HL-60 (cell line): ENCODE results near the gene ENTHD1.

Experiments used
- POLR2AphosphoS5 ChIP-seq: IDR thresholded peaks from 2 replicates; pipeline ENCODE4 v1.6.1; 2012; ENCODE audit warnings: low read depth
- REST ChIP-seq: IDR thresholded peaks from 2 replicates; pipeline ENCODE4 v1.6.1; 2012; ENCODE audit warnings: low read depth; ENCODE audit not compliant: insufficient replicate concordance
- TF ChIP-seq, protein P1 (sequence below): IDR thresholded peaks from one replicate; pipeline ENCODE4 v1.5.1; 2011; ENCODE audit warnings: low read length, control low read depth, inconsistent platforms; ENCODE audit not compliant: insufficient read depth

DNA sequence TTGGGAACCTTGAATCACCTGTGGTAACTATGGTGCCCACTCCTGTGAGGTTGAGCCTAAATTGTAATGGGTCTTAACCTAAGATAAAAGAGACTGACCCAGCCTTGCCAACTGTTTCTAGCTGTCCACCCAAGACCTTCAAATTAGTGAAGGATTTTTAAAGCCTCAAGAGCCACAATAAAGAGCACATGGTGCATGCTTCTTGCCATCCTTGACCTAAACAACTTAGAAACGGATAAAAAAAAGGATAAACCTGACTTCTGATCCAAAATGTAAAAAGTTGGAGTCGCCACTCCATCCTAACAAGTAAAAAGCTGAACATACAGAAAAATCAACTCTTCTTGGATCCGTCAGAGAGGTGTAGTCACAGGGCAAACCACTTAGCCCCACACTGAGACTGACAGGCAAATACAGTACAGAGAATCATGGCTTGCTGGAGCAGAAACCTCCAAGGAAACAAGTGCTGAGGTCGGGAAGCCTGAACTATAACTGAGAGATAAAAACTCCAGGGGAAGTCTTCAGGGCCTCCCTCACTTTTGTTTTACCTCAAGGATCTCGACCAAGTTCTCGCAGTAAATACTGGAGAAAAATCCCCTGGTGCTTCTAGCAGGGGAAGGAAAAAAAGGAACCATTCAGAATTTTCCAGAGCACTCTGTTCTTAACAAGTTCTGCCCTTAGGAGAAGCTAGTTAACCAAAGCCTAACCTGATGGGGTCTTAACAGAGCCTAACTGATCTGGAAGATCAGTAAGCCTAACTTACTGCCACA, 16.3 kb downstream of the ENTHD1 start:
- TF ChIP-seq, protein P1, sequence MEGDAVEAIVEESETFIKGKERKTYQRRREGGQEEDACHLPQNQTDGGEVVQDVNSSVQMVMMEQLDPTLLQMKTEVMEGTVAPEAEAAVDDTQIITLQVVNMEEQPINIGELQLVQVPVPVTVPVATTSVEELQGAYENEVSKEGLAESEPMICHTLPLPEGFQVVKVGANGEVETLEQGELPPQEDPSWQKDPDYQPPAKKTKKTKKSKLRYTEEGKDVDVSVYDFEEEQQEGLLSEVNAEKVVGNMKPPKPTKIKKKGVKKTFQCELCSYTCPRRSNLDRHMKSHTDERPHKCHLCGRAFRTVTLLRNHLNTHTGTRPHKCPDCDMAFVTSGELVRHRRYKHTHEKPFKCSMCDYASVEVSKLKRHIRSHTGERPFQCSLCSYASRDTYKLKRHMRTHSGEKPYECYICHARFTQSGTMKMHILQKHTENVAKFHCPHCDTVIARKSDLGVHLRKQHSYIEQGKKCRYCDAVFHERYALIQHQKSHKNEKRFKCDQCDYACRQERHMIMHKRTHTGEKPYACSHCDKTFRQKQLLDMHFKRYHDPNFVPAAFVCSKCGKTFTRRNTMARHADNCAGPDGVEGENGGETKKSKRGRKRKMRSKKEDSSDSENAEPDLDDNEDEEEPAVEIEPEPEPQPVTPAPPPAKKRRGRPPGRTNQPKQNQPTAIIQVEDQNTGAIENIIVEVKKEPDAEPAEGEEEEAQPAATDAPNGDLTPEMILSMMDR, result no peak
- no peak for TF ChIP-seq REST
- no peak for TF ChIP-seq POLR2AphosphoS5
